H1 (cell line): ENCODE data around the gene BRIP1.

ENCODE experiments used
- CHD1 ChIP-seq: IDR thresholded peaks from 2 replicates; pipeline ENCODE4 v1.6.1; 2012; ENCODE audit warnings: low read depth, low read length, improper control_type of control experiment
- EZH2 ChIP-seq: fragments of 200-600 bp; sonication (generic); IDR thresholded peaks from 2 replicates; pipeline ENCODE4 v1.7.1; 2012; ENCODE audit warnings: low read depth, mild to moderate bottlenecking, moderate library complexity, low read length, inconsistent platforms; ENCODE audit not compliant: severe bottlenecking
- TBP ChIP-seq: IDR thresholded peaks from 2 replicates; pipeline ENCODE4 v1.6.1; 2011; ENCODE audit warnings: low read depth, low read length, improper control_type of control experiment
- TCF12 ChIP-seq: IDR thresholded peaks from 2 replicates; pipeline ENCODE4 v1.6.1; 2011; ENCODE audit warnings: low read depth, mild to moderate bottlenecking, low read length
- ZNF274 ChIP-seq: IDR thresholded peaks from 2 replicates; pipeline ENCODE4 v1.7.0; 2012; ENCODE audit warnings: low read length, borderline replicate concordance; ENCODE audit errors: extremely low read depth
- TF ChIP-seq, protein P1 (sequence below), 3 experiments: IDR thresholded peaks; 1 replicate in 2 of 3; 2 replicates in 1 of 3; pipeline versions ENCODE4 v1.5.1 to v1.6.1; 2011; ENCODE audit warnings: low read length in 3 of 3, mild to moderate bottlenecking in 3 of 3, inconsistent platforms in 2 of 3, low read depth in 1 of 3, moderate library complexity in 1 of 3; ENCODE audit not compliant: insufficient read depth in 1 of 3; ENCODE audit errors: control extremely low read depth in 1 of 3
- TF ChIP-seq, protein P2 (sequence below): IDR thresholded peaks from 2 replicates; pipeline ENCODE4 v1.6.1; 2012; ENCODE audit warnings: inconsistent platforms

DNA sequence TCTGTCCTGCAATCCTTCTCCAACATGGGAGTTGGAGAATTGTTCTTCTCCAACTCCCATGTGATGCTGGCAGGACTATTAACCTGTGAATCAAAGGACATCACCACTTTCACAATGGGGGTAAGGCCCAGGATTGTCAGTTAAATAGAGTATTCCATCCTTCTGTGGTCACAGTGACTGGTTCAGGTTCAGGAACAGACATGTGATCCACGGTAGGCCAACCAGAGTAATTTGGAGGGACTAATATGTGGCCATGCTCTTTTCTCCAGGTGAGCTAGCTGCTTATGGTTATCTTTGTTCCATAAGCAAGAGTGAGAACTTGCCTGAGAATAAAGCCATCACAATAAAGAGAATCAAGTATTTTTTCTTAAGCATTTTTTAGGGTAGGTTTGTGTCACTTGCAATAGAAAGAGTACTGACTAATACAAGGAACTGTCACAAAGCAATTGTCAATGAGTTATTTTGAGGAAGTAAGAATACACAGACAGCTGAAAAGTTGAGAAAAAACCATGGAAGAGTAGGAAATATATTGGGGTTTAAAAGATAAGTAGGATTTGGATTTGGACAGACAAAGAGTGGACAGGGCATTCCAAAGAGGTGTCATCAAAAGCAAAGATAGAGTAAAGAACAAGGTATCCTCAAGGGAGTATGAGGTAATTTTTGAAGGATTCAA is 63.4 kb downstream of the BRIP1 start:
- TF ChIP-seq ZNF274 = no peak
- TF ChIP-seq TCF12 = no peak
- no peak for TF ChIP-seq CHD1
- TF ChIP-seq, protein P1, sequence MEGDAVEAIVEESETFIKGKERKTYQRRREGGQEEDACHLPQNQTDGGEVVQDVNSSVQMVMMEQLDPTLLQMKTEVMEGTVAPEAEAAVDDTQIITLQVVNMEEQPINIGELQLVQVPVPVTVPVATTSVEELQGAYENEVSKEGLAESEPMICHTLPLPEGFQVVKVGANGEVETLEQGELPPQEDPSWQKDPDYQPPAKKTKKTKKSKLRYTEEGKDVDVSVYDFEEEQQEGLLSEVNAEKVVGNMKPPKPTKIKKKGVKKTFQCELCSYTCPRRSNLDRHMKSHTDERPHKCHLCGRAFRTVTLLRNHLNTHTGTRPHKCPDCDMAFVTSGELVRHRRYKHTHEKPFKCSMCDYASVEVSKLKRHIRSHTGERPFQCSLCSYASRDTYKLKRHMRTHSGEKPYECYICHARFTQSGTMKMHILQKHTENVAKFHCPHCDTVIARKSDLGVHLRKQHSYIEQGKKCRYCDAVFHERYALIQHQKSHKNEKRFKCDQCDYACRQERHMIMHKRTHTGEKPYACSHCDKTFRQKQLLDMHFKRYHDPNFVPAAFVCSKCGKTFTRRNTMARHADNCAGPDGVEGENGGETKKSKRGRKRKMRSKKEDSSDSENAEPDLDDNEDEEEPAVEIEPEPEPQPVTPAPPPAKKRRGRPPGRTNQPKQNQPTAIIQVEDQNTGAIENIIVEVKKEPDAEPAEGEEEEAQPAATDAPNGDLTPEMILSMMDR (IDR thresholded peaks at IDR 0.05; ENCODE audit: control extremely low read depth in 1 of 3, insufficient read depth in 1 of 3, low read depth in 1 of 3, low read length in 3 of 3) = no peak
- TF ChIP-seq TBP = no peak
- no peak for TF ChIP-seq EZH2
- TF ChIP-seq, protein P2, sequence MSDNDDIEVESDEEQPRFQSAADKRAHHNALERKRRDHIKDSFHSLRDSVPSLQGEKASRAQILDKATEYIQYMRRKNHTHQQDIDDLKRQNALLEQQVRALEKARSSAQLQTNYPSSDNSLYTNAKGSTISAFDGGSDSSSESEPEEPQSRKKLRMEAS = no peak
